Esophagus muscularis mucosa (tissue), 4 donors: ENCODE results near the gene NPAT. TPM values are rescaled to one million over a fixed set of nuclear protein-coding genes. Genes with fewer than 3 reads are reported as not detected.

Experiments used
- DNase-seq: peaks from one replicate; pipeline ENCODE4 v3.0.0-alpha.2; 2017; ENCODE audit errors: extremely low spot score
- H3K27ac ChIP-seq, 4 donors: fragments of 200-600 bp; sonication (generic); replicated peaks in 1 of 4; 1 replicate in 3 of 4; 2 replicates in 1 of 4; pipeline ENCODE4 v1.5.1; 2016 to 2019; ENCODE audit warnings: mild to moderate bottlenecking in 1 of 4
- H3K27me3 ChIP-seq, 4 donors: fragments of 200-600 bp; sonication (generic); one replicate each; pipeline versions ENCODE4 v1.5.1 to v1.6.0; 2016 to 2019
- H3K36me3 ChIP-seq, 4 donors: fragments of 200-600 bp; sonication (generic); one replicate each; pipeline ENCODE4 v1.5.1; 2016 to 2019
- H3K4me1 ChIP-seq, 4 donors: fragments of 200-600 bp; sonication (generic); one replicate each; pipeline ENCODE4 v1.5.1; 2016 to 2019
- H3K4me3 ChIP-seq, 4 donors: fragments of 200-600 bp; sonication (generic); 1 replicate in 2 of 4; 2 replicates in 2 of 4; pipeline ENCODE4 v1.5.1; 2016 to 2019; ENCODE audit warnings: mild to moderate bottlenecking in 4 of 4, moderate library complexity in 1 of 4
- H3K9me3 ChIP-seq, 4 donors: fragments of 200-600 bp; sonication (generic); 1 replicate in 3 of 4; 2 replicates in 1 of 4; pipeline ENCODE4 v1.5.1; 2016 to 2019
- EP300 ChIP-seq: sonication (generic); formaldehyde crosslinking; IDR thresholded peaks from one replicate; pipeline ENCODE4 v1.6.1; 2017; ENCODE audit warnings: antibody characterized with exemption
- POLR2A ChIP-seq: fragments of 450-650 bp; IDR thresholded peaks from one replicate; pipeline ENCODE4 v1.6.1; 2017; ENCODE audit warnings: antibody characterized with exemption, moderate library complexity, mild to moderate bottlenecking, low read depth
- POLR2AphosphoS5 ChIP-seq, 2 donors: sonication (generic); formaldehyde crosslinking; IDR thresholded peaks; one replicate each; pipeline ENCODE4 v1.6.1; 2017; ENCODE audit warnings: antibody characterized with exemption in 2 of 2
- WGBS: methylation state at CpG from one replicate; pipeline ENCODE4 v1.1.5; 2018; 5-methylcytosine and 5-hydroxymethylcytosine counted together
- intact Hi-C: fragments of 100-400 bp; cut with DNase I; formaldehyde crosslinking; loops from one replicate; pipeline ENCODE4 v1.15.1; 2023
- total RNA-seq, 4 donors: library from RNA; depleted of rRNA; stranded (reverse); fragments of >200 nt; gene quantifications; one replicate each; pipeline versions ENCODE4 v1.1.0 to v1.2.1, GENCODE V29; 2016
- TF ChIP-seq, protein P1 (sequence below), 3 experiments: fragments of 200-600 bp in 2 of 3; fragments of 450-650 bp in 1 of 3; sonication (generic) in 2 of 3; IDR thresholded peaks; one replicate each; pipeline ENCODE4 v1.5.1; 2017 to 2019; ENCODE audit warnings: antibody characterized with exemption in 3 of 3, mild to moderate bottlenecking in 2 of 3, moderate library complexity in 1 of 3

Gene NPAT
- total RNA-seq, 4 donors from 2014 or later = 10.4 to 13.7 (median 10.7) TPM

DNA sequence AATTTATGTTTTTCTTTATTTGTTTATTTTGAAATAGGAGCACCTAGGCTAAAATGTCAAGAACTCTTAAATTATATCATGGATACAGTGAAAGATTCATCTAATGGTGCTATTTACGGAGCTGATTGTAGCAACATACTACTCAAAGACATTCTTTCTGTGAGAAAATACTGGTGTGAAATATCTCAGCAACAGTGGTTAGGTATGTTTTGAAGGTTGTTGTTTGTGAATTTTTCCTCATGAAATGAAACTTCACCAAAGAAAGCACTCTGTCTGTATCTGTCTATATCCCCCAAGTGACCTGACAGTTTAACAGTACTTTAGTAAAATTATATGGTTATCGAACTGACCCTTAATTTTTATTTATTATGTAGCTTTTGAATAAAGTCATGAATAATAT is 13.2 kb upstream of the NPAT start:
- 100% methylated on average over 2 of the region's 2 CpGs for WGBS
- no peak for DNase-seq
- Histone ChIP-seq H3K36me3 (peaks cover 19 to 79% (median 42%) of the 10 kb centered on the region in 4 donors), H3K4me1 (no peaks in the 10 kb centered on the region), H3K27me3 (no peaks in the 10 kb centered on the region), H3K4me3 (no peak overlapping the region), H3K9me3 (no peaks in the 10 kb centered on the region), H3K27ac (no peak overlapping the region)
- TF ChIP-seq, protein P1, sequence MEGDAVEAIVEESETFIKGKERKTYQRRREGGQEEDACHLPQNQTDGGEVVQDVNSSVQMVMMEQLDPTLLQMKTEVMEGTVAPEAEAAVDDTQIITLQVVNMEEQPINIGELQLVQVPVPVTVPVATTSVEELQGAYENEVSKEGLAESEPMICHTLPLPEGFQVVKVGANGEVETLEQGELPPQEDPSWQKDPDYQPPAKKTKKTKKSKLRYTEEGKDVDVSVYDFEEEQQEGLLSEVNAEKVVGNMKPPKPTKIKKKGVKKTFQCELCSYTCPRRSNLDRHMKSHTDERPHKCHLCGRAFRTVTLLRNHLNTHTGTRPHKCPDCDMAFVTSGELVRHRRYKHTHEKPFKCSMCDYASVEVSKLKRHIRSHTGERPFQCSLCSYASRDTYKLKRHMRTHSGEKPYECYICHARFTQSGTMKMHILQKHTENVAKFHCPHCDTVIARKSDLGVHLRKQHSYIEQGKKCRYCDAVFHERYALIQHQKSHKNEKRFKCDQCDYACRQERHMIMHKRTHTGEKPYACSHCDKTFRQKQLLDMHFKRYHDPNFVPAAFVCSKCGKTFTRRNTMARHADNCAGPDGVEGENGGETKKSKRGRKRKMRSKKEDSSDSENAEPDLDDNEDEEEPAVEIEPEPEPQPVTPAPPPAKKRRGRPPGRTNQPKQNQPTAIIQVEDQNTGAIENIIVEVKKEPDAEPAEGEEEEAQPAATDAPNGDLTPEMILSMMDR (IDR thresholded peaks at IDR 0.05) = no peak
- TF ChIP-seq EP300 (no peak), POLR2AphosphoS5 (IDR thresholded peaks at IDR 0.05) (no peak), POLR2A (no peak)
- intact Hi-C loops = no loop called here

GRCh38 chr11:108235192-108235591 is 12.8 kb upstream of the NPAT start:
- Histone ChIP-seq H3K4me1 (no peaks in the 10 kb centered on the region), H3K4me3 (no peak overlapping the region), H3K36me3 (peaks cover 21 to 79% (median 43%) of the 10 kb centered on the region in 4 donors), H3K9me3 (no peaks in the 10 kb centered on the region), H3K27me3 (no peaks in the 10 kb centered on the region), H3K27ac (no peak overlapping the region)
- no peak for DNase-seq
- intact Hi-C loops = no loop called here
- no peak for TF ChIP-seq POLR2A
- TF ChIP-seq, protein P1 (IDR thresholded peaks at IDR 0.05) = no peak
- TF ChIP-seq POLR2AphosphoS5 (IDR thresholded peaks at IDR 0.05) = no peak
- no peak for TF ChIP-seq EP300
- 90% methylated on average over 1 of the region's 1 CpG for WGBS

- 88% methylated on average over 2 of the region's 2 CpGs for WGBS
- H3K4me3 ChIP-seq = no peak overlapping the region
- H3K27ac ChIP-seq = no peak overlapping the region
- H3K27me3 ChIP-seq = no peaks in the 10 kb centered on the region
- H3K36me3 ChIP-seq = peaks cover 21 to 79% (median 54%) of the 10 kb centered on the region in 4 donors
- TF ChIP-seq POLR2A (no peak), EP300 (no peak), POLR2AphosphoS5 (IDR thresholded peaks at IDR 0.05) (no peak)
- TF ChIP-seq, protein P1 (IDR thresholded peaks at IDR 0.05) = no peak
- DNase-seq = no peak
- no peaks in the 10 kb centered on the region for H3K4me1 ChIP-seq
- no peaks in the 10 kb centered on the region for H3K9me3 ChIP-seq
- intact Hi-C loops = no loop called here
These were observed 11.0 kb upstream of the NPAT start for GRCh38 chr11:108233277-108233945.

DNA sequence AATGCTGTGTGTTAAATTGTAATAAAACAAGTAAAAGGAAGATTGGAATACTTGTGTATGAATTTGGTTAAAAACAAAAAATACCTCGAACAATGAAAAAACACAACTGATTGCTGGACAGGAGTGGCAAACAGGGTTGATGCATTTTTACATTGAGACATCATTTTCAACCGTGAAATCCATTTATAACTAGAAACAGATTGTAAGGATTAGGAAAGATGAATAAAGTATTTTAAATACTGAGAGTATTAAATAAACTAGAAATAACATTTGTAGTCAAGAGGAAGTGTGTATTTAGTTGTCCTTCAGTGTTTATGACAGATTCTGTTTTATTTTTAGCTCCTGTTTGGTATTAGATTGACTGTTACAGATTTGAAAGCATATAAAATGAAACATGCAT is 5.8 kb upstream of the NPAT start:
- H3K4me3 ChIP-seq = no peak overlapping the region
- TF ChIP-seq, protein P1 (IDR thresholded peaks at IDR 0.05) = no peak
- no peak for DNase-seq
- 78% methylated on average over 2 of the region's 2 CpGs for WGBS
- intact Hi-C loops = loop anchor here (10.0 kb wide), 1 partner anchor 437 kb away; the partner anchor contains the start of gene DDX10
- H3K36me3 ChIP-seq = peaks cover 15 to 56% (median 44%) of the 10 kb centered on the region in 4 donors
- H3K4me1 ChIP-seq = peaks cover 17 to 24% (median 22%) of the 10 kb centered on the region in 4 donors
- H3K27me3 ChIP-seq = no peaks in the 10 kb centered on the region
- no peaks in the 10 kb centered on the region for H3K9me3 ChIP-seq
- H3K27ac ChIP-seq = no peak overlapping the region

DNA sequence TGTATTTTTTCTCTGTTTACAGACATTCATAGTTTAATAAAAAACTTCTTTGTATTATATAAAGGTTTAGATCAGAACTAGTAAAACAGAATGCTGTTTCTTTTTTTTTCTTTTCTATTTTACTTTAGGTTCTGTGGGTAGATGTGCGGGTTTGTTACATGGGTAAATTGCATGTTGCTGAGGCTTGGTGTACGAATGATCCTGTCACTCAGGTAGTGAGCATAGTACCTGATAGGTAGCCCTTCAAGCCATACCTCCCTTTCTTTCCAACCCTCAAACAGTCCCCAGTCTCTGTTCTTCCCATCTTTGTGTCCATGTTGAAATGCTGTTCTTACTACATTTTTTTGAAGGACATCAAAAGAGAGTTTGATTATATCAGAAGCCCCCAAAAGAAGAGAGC is 3.6 kb upstream of the NPAT start:
- intact Hi-C loops = loop anchor here (10.0 kb wide), 1 partner anchor 439 kb away; the partner anchor contains the start of gene DDX10
- TF ChIP-seq, protein P1 (IDR thresholded peaks at IDR 0.05) = no peak
- TF ChIP-seq EP300 = no peak
- no peak for TF ChIP-seq POLR2A
- TF ChIP-seq POLR2AphosphoS5 (IDR thresholded peaks at IDR 0.05) = no peak
- H3K27ac ChIP-seq = no peak overlapping the region

More for the DNA sequence above, 3.6 kb upstream of the NPAT start:
- peaks cover 21 to 31% (median 30%) of the 10 kb centered on the region in 4 donors for H3K4me1 ChIP-seq
- DNase-seq = no peak
- WGBS = 96% methylated on average over 2 of the region's 2 CpGs
- no peak overlapping the region for H3K4me3 ChIP-seq
- H3K27me3 ChIP-seq = no peaks in the 10 kb centered on the region
- H3K36me3 ChIP-seq = peaks cover 7 to 35% (median 26%) of the 10 kb centered on the region in 4 donors
- no peaks in the 10 kb centered on the region for H3K9me3 ChIP-seq
